Esophagus squamous epithelium (tissue), 4 donors: Measurements from ENCODE around the gene FRMD1.

Experiments
- CTCF ChIP-seq, 6 experiments: fragments of 450-650 bp in 4 of 6; fragments of 200-600 bp in 2 of 6; sonication (generic) in 2 of 6; IDR thresholded peaks; one replicate each; pipeline ENCODE4 v1.5.1; 2016 to 2019; ENCODE audit warnings: antibody characterized with exemption in 6 of 6, mild to moderate bottlenecking in 4 of 6, moderate library complexity in 4 of 6
- POLR2A ChIP-seq, 4 donors: fragments of 450-650 bp; IDR thresholded peaks; one replicate each; pipeline ENCODE4 v1.6.1; 2017; ENCODE audit warnings: antibody characterized with exemption in 4 of 4, mild to moderate bottlenecking in 4 of 4, moderate library complexity in 3 of 4

GRCh38 chr6:168030908-168031307, 48.1 kb downstream of the FRMD1 start:
- no peak for TF ChIP-seq CTCF (IDR thresholded peaks at IDR 0.05)
- TF ChIP-seq POLR2A (IDR thresholded peaks at IDR 0.05): no peak
